K562 treated with DMSO at 1 percent for 48 hours (cell line): Measurements from ENCODE around the gene TNNT2. TPM values are rescaled to one million over a fixed set of nuclear protein-coding genes. Genes with fewer than 3 reads are reported as not detected.

ENCODE experiments used
- total RNA-seq: library from RNA; unstranded; fragments of 300-600 nt; gene quantifications from 2 replicates; pipeline ENCODE4 v1.2.3, GENCODE V29; 2022; ENCODE audit warnings: low replicate concordance; ENCODE audit errors: extremely low read depth

Gene TNNT2
- not detected in 2 replicates for total RNA-seq

GRCh38 chr1:201377611-201378092, at the start of gene TNNT2:
TSS of gene TNNT2 (minus strand) at chr1:201377680. CDS start at chr1:201373254, 4,426 bp downstream.

GRCh38 chr1:201399018-201399351, 21.5 kb upstream of the TNNT2 start, which contains the start of gene LAD1:
TSS of gene LAD1 (minus strand) at chr1:201399324. CDS start at chr1:201399306, 18 bp downstream.

Other genes with a start within 250 kb of the TNNT2 start
- gene TMEM9, start 223.2 kb downstream of the TNNT2 start, total RNA-seq, result not detected in 2 replicates
- not detected in 2 replicates for gene IGFN1, start 186.9 kb downstream of the TNNT2 start, total RNA-seq
- gene PKP1, start 94.2 kb downstream of the TNNT2 start, total RNA-seq, result not detected in 2 replicates
- gene LAD1, start 21.6 kb upstream of the TNNT2 start, total RNA-seq, result not detected in 2 replicates
- gene TNNI1, start 44.0 kb upstream of the TNNT2 start, total RNA-seq, result not detected in 2 replicates
- not detected in 2 replicates for gene PHLDA3, start 91.5 kb upstream of the TNNT2 start, total RNA-seq
- not detected in 2 replicates for gene CSRP1, start 129.4 kb upstream of the TNNT2 start, total RNA-seq
- gene NAV1, start 161.4 kb upstream of the TNNT2 start, total RNA-seq, result not detected in 2 replicates